Measurements from ENCODE around the gene IGIP.

- TF ChIP-seq CTCF (IDR thresholded peaks at IDR 0.05) = no peak
- TF ChIP-seq ZFX (IDR thresholded peaks at IDR 0.05; ENCODE audit: borderline replicate concordance) = no peak
Observed at GRCh38 chr5:140109759-140110645, 15.7 kb upstream of the IGIP start.
